Activated CD4-positive, alpha-beta T cell treated with anti-CD3 and anti-CD28 coated beads for 1 hour (primary cell): ENCODE measurements around the gene B4GALT6.

Source experiments
- DNase-seq: peaks from one replicate; pipeline ENCODE4 v3.0.0-alpha.2; 2020

B4GALT6 gene

GRCh38 chr18:31591113-31591512 is 93.3 kb downstream of the B4GALT6 start:
- no peak for DNase-seq

- DNase-seq, result no peak
Observed at GRCh38 chr18:31590570-31590969, 93.8 kb downstream of the B4GALT6 start.

- no peak for DNase-seq
Observed at GRCh38 chr18:31587529-31587928, 96.9 kb downstream of the B4GALT6 start.

- DNase-seq, result no peak
Observed at GRCh38 chr18:31586616-31587015, 97.8 kb downstream of the B4GALT6 start.

GRCh38 chr18:31585991-31586390 is 98.4 kb downstream of the B4GALT6 start:
- no peak for DNase-seq

GRCh38 chr18:31583185-31583854 is 101.1 kb downstream of the B4GALT6 start:
- no peak for DNase-seq

GRCh38 chr18:31581498-31582197 is 102.7 kb downstream of the B4GALT6 start:
- no peak for DNase-seq

GRCh38 chr18:31579375-31579774 is 105.0 kb downstream of the B4GALT6 start:
- no peak for DNase-seq

GRCh38 chr18:31578126-31578525 is 106.3 kb downstream of the B4GALT6 start:
- DNase-seq, result no peak

- DNase-seq, result no peak
Observed at GRCh38 chr18:31577195-31577594, 107.2 kb downstream of the B4GALT6 start.

- no peak for DNase-seq
Observed at GRCh38 chr18:31576670-31577069, 107.7 kb downstream of the B4GALT6 start.

GRCh38 chr18:31575515-31576257 is 108.7 kb downstream of the B4GALT6 start:
- DNase-seq, result no peak

- DNase-seq, result no peak
Observed at GRCh38 chr18:31574359-31574758, 110.0 kb downstream of the B4GALT6 start.
